Stimulated activated naive B cell treated with anti-CD40 and anti-IgM and Interleukin-4, amounts not matched to agents 10 μg/mL and 1 μg/mL and 100 μg/mL, for 72 hours (primary cell): ENCODE measurements around the gene GABRG3.

Source experiments
- ATAC-seq, 2 donors: fragments of 150-1000 bp; cut with Tn5 transposase; replicated peaks; 2 replicates each; pipeline ENCODE4 v1.10.0; 2021; ENCODE audit warnings: moderate library complexity in 1 of 2
- DNase-seq: peaks from one replicate; pipeline ENCODE4 v3.0.0; 2021
- H3K27ac Mint-ChIP-seq: one replicate; pipeline ENCODE4 v1.8.0; 2022; ENCODE audit warnings: mild to moderate bottlenecking, mixed read lengths
- H3K27me3 Mint-ChIP-seq, 2 donors: one replicate each; pipeline ENCODE4 v1.8.0; 2022; ENCODE audit warnings: mixed read lengths in 2 of 2
- H3K36me3 Mint-ChIP-seq, 2 donors: one replicate each; pipeline ENCODE4 v1.8.0; 2022; ENCODE audit warnings: mixed read lengths in 2 of 2, mild to moderate bottlenecking in 1 of 2
- H3K4me1 Mint-ChIP-seq, 2 donors: one replicate each; pipeline ENCODE4 v1.8.0; 2022; ENCODE audit warnings: mixed read lengths in 2 of 2, mild to moderate bottlenecking in 1 of 2
- H3K4me3 Mint-ChIP-seq, 2 donors: one replicate each; pipeline ENCODE4 v1.8.0; 2022; ENCODE audit warnings: mild to moderate bottlenecking in 2 of 2, mixed read lengths in 2 of 2, moderate library complexity in 1 of 2
- H3K9me3 Mint-ChIP-seq, 2 donors: one replicate each; pipeline ENCODE4 v1.8.0; 2022; ENCODE audit warnings: mixed read lengths in 2 of 2, mild to moderate bottlenecking in 1 of 2

The GABRG3 gene

DNA sequence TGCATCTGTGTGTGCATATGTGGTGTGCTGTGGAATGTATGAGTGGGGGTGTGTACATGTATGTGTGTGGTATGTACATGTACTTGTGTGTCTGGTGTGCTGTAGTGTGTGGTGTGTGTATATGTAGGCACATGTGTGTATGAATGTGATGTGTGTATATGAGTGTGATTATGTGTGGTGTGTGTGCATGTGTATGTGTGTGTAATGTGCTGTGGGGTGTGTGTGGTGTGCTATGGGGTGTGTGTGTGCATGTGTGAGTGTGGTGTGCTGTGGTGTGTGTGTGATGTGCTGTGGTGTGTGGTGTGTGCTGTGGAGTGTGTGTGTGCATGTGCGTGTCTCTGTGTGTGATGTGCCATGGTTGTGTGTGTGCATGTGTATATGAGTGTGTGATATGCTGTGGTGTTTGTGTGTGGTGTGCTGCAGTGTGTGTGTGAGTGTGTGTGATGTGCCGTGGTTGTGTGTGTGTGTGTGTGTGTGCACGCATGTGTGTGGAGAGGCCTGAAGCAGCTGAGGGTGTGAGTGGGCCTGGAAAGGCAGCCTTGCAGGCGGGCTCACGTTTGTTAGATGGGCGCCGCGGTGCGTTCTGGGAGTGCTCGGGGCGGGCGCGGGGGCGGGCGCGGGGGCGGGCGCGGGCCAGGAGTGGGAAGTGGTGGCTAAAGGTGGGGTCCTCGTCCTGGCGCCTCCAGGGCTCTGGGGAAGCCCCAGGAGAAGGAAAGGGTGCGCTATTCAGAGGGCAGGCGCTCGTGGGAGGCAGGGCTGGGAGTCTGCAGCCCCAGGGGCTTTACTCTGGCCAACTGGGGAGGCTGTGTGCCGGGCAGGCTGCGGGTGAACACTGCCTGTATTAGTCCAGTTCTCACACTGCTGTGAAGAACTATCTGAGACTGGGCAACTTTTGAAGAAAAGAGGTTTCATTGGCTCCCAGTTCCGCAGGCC is 116.9 kb downstream of the GABRG3 start:
- DNase-seq (no peak), ATAC-seq (no peak)
- Mint-ChIP-seq H3K4me1 (no peaks in the 10 kb centered on the region), H3K4me3 (no peak overlapping the region), H3K27me3 (no peaks in the 10 kb centered on the region), H3K9me3 (peaks cover 8 to 11% of the 10 kb centered on the region in 2 donors), H3K27ac (no peak overlapping the region), H3K36me3 (no peaks in the 10 kb centered on the region)

DNA sequence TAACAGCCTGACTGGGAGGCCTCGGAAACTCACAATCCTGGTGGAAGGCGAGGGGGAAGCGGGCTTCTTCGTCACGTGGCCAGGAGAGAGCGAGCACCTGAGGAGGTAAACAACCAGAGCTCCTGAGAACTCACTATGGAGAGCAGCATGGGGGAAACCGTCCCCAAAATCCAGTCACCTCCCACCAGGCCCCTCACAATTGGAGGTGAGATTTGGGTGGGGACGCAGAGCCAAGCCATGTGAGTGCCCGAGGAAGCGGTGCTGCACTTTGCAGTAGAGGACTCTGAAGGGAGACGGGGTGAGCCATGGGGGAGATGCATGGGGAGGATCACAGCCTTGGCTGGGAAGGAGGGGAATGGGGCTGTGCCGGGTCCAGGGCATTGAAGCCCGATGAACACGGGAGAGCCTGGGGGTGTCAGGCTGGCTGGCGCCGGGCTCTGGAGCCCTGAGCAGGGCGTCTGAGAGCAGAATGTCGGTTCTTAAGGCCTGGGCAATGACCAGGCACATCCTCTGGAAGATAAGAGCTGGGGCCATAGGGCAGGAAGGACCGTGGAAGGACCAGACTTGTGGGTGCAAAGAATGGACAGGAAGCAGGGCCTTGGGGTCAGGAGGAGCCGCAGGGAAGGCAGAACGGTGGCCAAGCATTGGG is 117.7 kb downstream of the GABRG3 start:
- Mint-ChIP-seq H3K4me1 (no peaks in the 10 kb centered on the region), H3K4me3 (no peak overlapping the region), H3K27ac (no peak overlapping the region), H3K9me3 (peaks cover 8 to 11% of the 10 kb centered on the region in 2 donors), H3K36me3 (no peaks in the 10 kb centered on the region), H3K27me3 (no peaks in the 10 kb centered on the region)
- DNase-seq, result no peak
- ATAC-seq, result no peak

DNA sequence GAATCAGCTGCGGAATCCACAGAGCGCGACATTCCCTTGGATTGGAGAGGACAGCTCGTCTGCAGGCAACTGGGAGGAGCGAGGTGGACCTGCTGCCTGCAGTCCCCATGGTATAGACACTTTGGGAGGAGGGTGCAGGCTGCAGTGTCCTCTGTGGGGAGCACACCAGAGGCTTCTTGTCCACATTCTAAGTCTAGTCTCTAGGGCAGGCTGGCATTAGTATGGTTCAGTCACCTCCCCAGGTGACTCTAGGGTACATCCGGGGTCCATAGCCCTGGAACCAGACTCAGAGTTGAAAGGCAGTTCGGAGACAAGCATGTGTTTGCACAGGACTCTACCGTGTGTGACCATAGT is 118.2 kb downstream of the GABRG3 start:
- Mint-ChIP-seq H3K27me3 (no peaks in the 10 kb centered on the region), H3K27ac (no peak overlapping the region), H3K9me3 (peaks cover 8 to 11% of the 10 kb centered on the region in 2 donors), H3K4me1 (no peaks in the 10 kb centered on the region), H3K36me3 (no peaks in the 10 kb centered on the region), H3K4me3 (no peak overlapping the region)
- ATAC-seq (no peak), DNase-seq (no peak)

DNA sequence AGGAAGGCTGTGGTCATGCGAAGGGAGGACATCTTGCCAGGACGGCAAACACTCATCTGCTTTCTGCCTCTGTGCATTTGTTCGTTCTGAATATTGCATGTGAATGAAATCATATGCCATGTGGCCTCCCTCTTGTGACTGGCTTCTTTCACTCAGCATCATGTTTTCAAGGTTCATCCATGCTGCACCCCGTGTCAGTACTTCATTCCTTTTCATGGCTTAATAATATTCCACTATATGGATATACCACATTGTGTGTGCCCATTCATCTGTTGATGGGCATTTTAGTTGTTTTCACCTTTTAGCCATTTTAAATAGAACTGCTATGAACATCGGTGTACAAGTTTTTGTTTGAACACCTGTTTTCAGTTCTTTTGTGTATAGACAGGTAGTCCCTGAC is 118.7 kb downstream of the GABRG3 start:
- no peak overlapping the region for H3K27ac Mint-ChIP-seq
- ATAC-seq (no peak), DNase-seq (no peak)
- H3K9me3 Mint-ChIP-seq, result peaks cover 8 to 11% of the 10 kb centered on the region in 2 donors
- no peaks in the 10 kb centered on the region for H3K36me3 Mint-ChIP-seq
- H3K4me1 Mint-ChIP-seq, result no peaks in the 10 kb centered on the region
- H3K4me3 Mint-ChIP-seq, result no peak overlapping the region
- no peaks in the 10 kb centered on the region for H3K27me3 Mint-ChIP-seq

DNA sequence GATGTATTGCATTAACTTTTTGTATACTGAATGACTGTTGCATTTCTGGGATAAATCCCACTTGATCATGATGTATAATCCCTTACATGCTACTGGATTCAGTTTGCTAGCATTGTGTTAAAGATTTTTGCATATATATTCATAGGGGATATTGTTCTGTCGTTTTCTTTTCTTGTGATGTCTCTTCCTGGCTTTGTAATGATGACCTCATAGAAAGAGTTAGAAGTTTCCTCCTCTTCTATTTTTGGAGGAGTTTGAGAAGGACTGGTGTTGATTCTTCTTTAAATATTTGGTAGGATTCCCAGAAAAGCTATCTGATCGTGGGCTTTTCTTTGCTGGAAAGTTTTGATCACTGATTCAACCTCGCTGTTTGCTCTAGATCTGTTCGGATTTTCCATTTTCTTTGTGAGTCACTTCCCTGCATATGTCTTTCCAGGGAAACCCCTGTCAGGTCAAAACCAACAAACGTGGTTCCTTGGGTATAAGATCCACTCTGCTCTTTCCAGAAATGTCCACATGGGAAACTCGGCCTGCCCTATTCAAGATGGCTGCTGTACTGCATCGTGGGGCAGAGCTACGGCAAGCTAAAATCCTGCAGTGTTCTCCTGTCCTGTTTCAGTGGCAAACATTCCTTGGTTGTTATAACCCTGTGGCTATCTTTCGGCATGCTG is 120.4 kb downstream of the GABRG3 start:
- Mint-ChIP-seq H3K4me1 (no peaks in the 10 kb centered on the region), H3K27ac (no peak overlapping the region), H3K27me3 (no peaks in the 10 kb centered on the region), H3K36me3 (no peaks in the 10 kb centered on the region), H3K4me3 (no peak overlapping the region), H3K9me3 (peaks cover 10 to 11% of the 10 kb centered on the region in 2 donors)
- ATAC-seq (no peak), DNase-seq (no peak)

DNA sequence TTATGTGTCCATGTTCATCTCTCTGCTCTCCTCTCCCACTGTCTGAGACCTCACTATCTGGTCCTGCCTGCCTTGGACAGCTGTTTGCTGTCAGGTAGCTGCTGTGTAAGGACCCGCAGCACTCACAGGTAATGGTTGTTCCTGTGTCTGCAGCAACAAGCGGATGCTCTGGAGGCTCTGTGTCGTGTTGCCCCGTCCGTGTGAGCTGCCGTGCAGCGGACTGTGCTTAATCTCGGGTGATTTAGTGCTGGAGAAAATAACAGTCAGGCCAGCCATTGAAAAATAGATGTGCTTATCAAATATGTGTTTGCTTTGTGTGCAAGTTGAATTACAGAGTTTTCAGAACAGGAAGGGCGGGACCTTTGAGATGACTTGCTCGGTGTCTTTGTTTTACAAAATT is 121.4 kb downstream of the GABRG3 start:
- H3K27me3 Mint-ChIP-seq, result no peaks in the 10 kb centered on the region
- DNase-seq, result no peak
- H3K4me1 Mint-ChIP-seq, result no peaks in the 10 kb centered on the region
- peaks cover 10 to 11% of the 10 kb centered on the region in 2 donors for H3K9me3 Mint-ChIP-seq
- no peak overlapping the region for H3K27ac Mint-ChIP-seq
- ATAC-seq, result no peak
- no peak overlapping the region for H3K4me3 Mint-ChIP-seq
- no peaks in the 10 kb centered on the region for H3K36me3 Mint-ChIP-seq

- Mint-ChIP-seq H3K36me3 (no peaks in the 10 kb centered on the region), H3K4me3 (no peak overlapping the region), H3K4me1 (no peaks in the 10 kb centered on the region), H3K27me3 (no peaks in the 10 kb centered on the region), H3K27ac (no peak overlapping the region), H3K9me3 (peaks cover 4 to 5% of the 10 kb centered on the region in 2 donors)
- ATAC-seq (no peak), DNase-seq (no peak)
These were observed 123.3 kb downstream of the GABRG3 start for GRCh38 chr15:27094235-27094634.

DNA sequence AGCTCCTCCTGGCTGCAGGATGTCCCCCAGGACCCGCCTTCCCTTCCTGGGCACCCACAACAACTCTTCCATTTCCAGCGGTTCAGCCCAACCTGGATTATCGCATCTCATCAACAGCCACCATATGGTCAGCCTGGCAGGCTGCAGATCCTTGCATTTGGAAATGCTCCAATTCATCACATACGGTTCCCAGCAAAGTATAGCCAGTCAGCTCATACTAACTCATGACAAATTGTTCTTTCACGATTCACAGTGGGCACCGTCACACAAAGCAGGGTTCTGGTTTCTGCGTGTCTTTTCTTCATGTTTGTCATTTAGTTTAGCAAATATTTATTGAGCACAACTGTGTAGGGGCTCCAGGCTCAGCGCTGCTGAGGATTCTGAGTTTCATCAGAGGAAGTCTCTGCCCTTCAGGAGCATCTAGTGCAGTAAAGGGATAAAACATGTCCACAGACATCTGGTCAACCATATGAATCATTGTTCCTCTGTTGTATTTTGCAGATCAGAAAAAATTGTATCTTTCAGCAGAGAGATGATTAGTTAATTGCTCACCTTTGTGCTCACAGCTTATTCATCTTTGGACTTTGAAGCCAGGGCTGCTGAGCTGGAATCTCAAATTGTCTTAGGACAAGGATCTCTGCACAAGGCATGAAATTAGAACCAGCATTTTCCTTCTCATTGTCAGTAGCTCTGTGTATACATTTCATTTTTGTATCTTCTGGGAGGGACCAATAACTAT is 125.1 kb downstream of the GABRG3 start:
- peaks cover 2 to 5% of the 10 kb centered on the region in 2 donors for H3K9me3 Mint-ChIP-seq
- no peaks in the 10 kb centered on the region for H3K36me3 Mint-ChIP-seq
- no peak for DNase-seq
- no peak overlapping the region for H3K4me3 Mint-ChIP-seq
- no peak overlapping the region for H3K27ac Mint-ChIP-seq
- ATAC-seq, result no peak
- no peaks in the 10 kb centered on the region for H3K27me3 Mint-ChIP-seq
- no peaks in the 10 kb centered on the region for H3K4me1 Mint-ChIP-seq

- peaks cover under 1 to 5% of the 10 kb centered on the region in 2 donors for H3K9me3 Mint-ChIP-seq
- no peaks in the 10 kb centered on the region for H3K27me3 Mint-ChIP-seq
- DNase-seq (no peak), ATAC-seq (no peak)
- H3K4me3 Mint-ChIP-seq, result no peak overlapping the region
- H3K4me1 Mint-ChIP-seq, result no peaks in the 10 kb centered on the region
- H3K36me3 Mint-ChIP-seq, result no peaks in the 10 kb centered on the region
- no peak overlapping the region for H3K27ac Mint-ChIP-seq
These were observed 126.5 kb downstream of the GABRG3 start for GRCh38 chr15:27097506-27097905.

- ATAC-seq (no peak), DNase-seq (no peak)
- H3K9me3 Mint-ChIP-seq, result peaks cover 0 to 4% of the 10 kb centered on the region in 2 donors
- no peaks in the 10 kb centered on the region for H3K4me1 Mint-ChIP-seq
- H3K36me3 Mint-ChIP-seq, result no peaks in the 10 kb centered on the region
- H3K27me3 Mint-ChIP-seq, result no peaks in the 10 kb centered on the region
- no peak overlapping the region for H3K27ac Mint-ChIP-seq
- H3K4me3 Mint-ChIP-seq, result no peak overlapping the region
These were observed 131.0 kb downstream of the GABRG3 start for GRCh38 chr15:27101982-27102381.

DNA sequence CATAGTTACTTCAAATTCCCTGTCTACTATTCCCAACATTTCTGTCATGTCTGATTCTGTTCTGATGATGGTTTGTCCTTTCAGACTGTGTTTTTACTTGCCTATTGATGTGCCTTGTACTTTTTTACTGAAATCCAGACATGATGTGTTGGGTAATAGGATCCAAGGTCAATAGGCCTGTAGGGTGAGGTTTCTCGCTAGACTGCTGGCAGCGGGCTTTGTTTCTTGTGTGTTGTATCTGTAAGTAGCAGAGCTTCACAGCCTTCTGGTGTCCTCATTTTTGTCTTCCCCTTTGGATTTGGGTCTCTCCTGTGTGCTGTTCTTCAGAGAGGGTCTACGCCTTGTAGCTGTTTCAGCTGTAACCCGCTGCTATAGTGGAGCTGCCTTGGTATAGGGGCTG is 140.3 kb downstream of the GABRG3 start:
- Mint-ChIP-seq H3K4me3 (no peak overlapping the region), H3K27ac (no peak overlapping the region), H3K36me3 (no peaks in the 10 kb centered on the region), H3K27me3 (no peaks in the 10 kb centered on the region), H3K9me3 (no peaks in the 10 kb centered on the region), H3K4me1 (no peaks in the 10 kb centered on the region)
- ATAC-seq, result no peak
- no peak for DNase-seq

DNA sequence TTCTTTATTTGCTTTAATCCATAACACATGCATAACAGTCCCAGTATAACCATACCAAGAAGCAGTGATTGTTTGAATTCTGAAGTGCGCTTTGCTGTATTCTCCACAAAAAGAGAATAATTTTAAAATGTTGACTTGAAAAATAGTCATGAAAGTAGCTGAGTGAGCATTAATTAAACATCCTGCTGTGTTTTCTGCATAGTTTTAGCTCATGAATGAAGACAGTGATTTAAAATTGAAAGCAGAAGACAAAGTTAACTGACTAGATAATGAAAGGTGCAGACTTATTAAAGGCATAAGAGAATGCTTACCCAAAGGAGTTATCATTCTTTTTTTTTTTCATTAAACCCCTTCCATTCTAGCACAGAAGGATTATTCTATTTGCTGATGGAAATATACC is 143.5 kb downstream of the GABRG3 start:
- Mint-ChIP-seq H3K36me3 (no peaks in the 10 kb centered on the region), H3K4me1 (no peaks in the 10 kb centered on the region), H3K27me3 (no peaks in the 10 kb centered on the region), H3K27ac (no peak overlapping the region), H3K9me3 (peaks cover 0 to 2% of the 10 kb centered on the region in 2 donors), H3K4me3 (no peak overlapping the region)
- no peak for DNase-seq
- no peak for ATAC-seq

GRCh38 chr15:27119695-27120266 is 148.8 kb downstream of the GABRG3 start:
- no peaks in the 10 kb centered on the region for H3K27me3 Mint-ChIP-seq
- no peaks in the 10 kb centered on the region for H3K36me3 Mint-ChIP-seq
- no peak for DNase-seq
- H3K4me3 Mint-ChIP-seq, result no peak overlapping the region
- ATAC-seq, result no peak
- no peaks in the 10 kb centered on the region for H3K4me1 Mint-ChIP-seq
- H3K9me3 Mint-ChIP-seq, result peaks cover 4 to 7% of the 10 kb centered on the region in 2 donors
- H3K27ac Mint-ChIP-seq, result no peak overlapping the region

- Mint-ChIP-seq H3K4me3 (no peak overlapping the region), H3K27ac (no peak overlapping the region), H3K36me3 (no peaks in the 10 kb centered on the region), H3K4me1 (no peaks in the 10 kb centered on the region), H3K9me3 (peaks cover 8 to 9% of the 10 kb centered on the region in 2 donors), H3K27me3 (no peaks in the 10 kb centered on the region)
- ATAC-seq (no peak), DNase-seq (no peak)
These were observed 150.7 kb downstream of the GABRG3 start for GRCh38 chr15:27121672-27122071.
